Retina (tissue), 1 donor: ENCODE results near the gene PDIA5.
A peak's percentile ranks its signal among the peaks of the same experiment; 100 is the strongest.
"Not testable (repeated sequence)": the region's sequence is repeated elsewhere in the genome, so short reads cannot be mapped to it uniquely, and the experiment has no call there.

ENCODE experiments used
- DNase-seq: peaks from one replicate; pipeline ENCODE4 v3.0.0-alpha.2; 2016

The PDIA5 gene

DNA sequence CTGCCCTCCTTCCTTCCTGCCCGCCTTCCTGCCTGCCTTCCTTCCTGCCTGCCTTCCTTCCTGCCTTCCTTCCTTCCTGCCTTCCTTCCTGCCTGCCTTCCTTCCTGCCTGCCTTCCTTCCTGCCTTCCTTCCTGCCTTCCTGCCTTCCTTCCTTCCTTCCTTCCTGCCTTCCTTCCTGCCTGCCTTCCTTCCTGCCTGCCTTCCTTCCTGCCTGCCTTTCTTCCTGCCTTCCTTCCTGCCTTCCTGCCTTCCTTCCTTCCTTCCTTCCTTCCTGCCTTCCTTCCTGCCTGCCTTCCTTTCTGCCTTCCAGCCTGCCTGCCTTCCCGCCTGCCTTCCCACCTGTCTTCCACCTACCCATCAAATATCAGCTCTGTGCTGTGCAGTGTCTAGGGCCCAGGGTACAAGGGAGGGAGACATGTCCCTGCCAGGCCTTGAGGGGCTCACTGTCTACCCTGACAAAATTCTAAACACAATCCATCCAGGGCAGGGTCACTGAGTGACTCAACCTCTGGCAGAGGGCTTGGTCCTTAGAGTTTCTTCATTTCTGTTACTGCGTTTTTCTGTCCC is 85.1 kb downstream of the PDIA5 start:
- DNase-seq, result not testable (repeated sequence)

DNA sequence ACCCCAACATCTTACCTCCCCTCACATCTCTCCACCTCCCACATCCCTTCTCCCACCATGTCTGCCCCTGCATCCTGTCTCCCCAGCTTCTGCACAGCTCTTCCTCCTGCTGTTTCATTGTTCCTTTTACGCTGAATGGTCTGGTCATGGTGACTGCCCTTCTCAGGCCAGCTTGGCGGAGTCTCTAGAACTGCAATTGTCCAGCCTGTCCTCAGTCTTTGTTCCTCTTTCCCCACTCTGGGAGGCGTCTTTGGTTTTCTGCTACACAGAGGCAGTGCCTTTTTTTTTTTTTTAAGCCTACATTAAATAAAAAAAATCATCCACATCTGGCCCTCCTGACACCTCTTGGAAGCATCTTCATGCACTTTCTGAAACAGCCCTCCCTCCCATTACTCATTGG is 85.9 kb downstream of the PDIA5 start:
- peak; percentile 53 for DNase-seq

DNA sequence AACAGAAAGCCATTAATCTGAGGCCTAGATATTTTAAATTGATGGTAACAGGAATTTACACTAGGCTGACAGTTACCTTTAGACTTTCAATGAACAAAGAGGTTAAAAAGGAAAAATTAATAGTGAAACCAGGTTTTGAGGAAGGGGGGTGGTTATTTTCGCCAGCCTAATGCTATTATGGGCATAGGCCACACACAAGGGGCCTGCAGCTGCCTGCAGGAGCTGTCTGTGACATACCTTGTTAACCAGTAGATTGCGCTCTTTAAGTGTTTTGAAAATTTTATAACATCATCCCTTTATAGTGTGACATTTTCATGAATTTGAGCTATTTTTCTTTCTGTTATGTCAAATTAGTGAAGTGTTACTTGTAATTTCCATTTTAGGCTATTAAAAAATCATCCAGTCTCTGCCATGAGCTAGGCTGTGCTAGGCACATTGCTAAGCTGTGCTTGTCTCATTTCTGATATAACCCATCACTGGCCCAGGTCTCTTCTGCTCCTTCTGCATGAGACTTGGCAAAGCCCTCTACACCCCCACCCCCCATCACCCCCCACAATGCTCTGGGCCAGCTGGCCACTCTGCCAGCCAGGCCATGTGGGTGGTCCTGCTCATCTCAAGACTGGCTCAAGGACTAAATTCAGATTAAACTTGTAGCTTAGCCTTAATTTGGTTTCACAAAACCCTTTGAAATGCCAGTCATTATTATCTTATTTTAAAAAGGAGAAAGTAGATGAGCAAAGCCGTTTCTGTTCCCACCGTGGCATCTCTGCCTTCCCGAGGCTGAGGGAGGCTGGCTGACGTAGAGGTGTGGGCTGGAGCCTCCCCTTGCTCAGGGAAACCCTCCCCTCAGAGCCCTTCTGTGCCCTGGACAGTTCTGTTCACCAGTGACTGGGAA is 86.5 kb downstream of the PDIA5 start:
- peak; percentile 81 for DNase-seq

DNA sequence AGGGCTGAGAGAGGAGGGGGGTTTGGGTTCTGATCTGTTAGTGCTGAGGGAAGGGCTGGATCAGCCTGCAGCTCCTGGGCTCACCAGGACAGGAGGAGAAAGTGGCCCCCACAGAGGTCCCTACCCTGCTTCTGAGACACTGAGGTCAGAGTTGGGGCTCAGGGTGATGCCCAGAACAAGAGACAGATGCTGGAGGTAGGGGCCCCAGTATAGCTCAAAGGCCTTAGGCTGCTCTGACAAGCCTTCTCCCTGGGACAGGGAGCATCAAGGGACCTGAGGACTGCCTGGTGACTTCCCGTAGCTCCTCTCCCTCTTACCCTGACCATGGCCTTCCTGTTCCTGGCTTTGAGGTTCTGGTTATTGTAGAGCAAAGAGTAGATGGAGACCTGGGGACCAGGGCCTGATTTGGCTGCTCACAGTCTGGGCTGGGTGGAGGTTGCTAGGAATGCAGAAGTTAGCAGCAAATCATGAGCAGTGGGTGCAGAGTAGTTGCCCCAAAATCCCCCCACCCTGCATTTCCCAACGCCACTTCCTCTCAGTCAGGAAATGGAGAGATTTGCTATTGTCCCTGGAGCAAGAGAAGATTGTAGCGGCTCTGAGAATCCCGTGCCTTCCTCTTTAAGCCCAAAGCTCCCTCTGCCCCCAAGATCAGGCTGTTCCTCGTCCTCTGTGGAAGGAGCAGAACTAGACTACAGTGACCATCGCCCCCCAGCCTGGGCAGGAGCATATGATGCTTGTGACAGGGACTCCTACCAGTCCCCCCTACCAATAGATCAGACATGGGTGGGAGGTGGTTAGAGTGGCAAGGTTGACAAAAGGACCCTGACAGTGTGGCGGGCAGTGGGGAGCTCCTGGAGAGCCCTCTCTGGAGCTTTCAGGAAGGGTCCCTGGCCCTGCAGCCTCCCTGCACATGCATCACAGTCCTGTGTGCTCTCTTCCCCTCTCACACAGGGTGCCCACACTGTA is 87.5 kb downstream of the PDIA5 start:
- no peak for DNase-seq

DNA sequence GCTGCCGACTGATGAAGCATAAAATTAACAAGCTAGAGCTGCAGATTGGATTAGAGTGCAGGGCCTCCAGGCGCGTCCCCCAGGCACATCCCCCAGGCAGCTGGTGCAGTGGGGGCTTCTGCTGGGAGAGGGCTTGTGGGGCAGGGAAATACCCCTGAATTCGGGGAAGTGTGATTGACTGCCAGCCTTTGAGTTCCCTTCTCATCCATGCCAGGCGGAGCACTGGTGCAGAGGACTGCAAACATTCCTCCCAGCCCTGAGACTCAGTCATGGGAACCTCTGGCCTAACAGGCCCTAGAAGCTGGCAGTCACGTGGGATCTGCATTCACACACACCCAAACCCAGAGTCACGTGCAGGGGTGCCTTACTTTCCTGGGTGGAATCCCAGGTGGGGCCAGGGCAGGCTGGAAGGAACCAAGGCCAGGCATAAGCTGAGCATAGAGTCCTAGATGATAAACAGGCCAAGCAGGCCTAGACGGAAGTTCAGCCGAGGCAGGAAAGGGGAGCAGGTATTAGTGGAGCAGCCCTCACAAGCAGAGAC is 88.7 kb downstream of the PDIA5 start:
- DNase-seq, result peak; percentile 88

DNA sequence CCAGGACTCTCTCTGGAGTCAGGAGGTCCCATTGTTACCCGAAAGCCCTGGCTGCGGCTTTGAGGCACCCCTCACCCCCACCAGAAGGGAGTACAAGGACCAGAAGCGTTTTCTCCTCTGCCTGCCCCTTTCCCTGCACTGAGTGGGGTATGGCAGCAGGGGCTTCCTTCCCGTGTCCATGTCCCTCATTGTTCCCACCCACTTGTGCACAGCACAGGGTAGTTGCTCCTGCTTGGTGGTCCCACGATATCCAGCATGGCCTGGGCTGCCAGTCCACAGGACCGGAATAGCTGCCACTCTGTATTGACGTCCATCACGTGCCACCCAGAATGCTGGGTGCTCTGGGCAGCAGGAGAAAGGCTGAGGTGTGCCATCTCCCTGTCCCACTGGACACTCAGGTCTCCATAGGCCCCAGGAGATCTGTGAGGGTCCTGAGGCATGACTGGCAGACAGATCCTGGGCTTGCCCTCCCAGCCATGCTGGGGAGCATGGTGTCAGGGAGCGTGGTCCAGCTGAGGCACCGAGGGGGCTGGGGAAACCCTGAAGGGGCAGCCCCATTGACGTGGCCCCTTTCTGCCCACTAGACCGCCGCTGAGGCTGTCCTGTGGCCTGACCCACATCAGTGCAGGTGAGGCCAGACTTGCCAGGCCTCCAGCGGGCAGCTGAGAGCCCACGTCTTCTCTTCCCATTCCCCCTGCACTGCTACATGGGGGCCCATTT is 89.6 kb downstream of the PDIA5 start:
- no peak for DNase-seq

DNA sequence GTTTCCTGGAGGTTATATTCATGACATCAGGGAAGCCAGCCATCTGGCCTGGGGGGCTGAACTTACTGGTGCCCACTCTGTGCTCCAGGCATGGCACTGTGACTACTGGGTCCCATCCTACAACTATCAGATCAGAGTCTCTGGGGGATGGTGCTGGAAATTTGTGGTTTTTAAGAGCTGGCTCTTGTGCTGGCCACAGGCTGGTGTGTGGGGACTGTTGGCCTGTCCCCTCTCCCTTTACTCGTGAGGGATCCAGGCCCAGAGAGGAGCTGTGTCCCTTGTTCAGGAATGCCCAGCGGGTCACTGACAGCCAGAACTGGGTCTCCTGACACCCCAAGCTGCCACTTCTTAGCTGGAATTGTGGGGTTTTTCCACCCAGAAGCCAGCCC is 90.4 kb downstream of the PDIA5 start:
- DNase-seq, result no peak

DNA sequence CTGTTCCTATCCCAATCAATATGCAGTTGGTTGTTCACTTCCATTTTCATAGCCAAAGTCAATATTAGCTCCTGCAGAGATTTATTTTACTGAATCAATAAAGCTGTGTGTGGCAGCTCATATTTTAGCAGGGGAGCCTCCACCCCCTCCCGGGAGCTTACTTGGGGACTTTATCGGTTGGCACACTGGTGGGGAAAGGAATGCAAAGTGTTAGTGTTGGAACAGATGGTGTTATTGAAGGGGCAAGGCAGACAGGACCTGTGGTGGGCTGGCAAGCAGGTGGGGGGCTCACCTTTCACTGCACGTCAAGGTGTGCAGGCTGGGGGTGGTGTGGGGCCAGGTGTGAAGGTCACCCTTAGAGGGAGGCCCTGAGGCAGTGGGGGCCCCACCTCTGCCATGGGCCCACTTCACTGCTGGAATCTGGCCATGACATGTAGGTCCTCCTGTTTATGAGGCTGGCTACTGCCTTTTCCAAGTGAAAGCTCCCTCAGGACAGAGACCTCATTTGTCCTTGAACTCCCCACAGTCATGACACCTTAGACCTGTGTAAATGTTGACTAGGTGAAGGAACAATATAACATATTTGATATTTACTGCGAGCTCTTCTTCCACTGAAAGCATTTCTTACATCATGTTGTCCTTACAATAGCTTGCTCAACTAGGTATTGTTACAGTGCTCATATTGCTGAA is 90.9 kb downstream of the PDIA5 start:
- no peak for DNase-seq

DNA sequence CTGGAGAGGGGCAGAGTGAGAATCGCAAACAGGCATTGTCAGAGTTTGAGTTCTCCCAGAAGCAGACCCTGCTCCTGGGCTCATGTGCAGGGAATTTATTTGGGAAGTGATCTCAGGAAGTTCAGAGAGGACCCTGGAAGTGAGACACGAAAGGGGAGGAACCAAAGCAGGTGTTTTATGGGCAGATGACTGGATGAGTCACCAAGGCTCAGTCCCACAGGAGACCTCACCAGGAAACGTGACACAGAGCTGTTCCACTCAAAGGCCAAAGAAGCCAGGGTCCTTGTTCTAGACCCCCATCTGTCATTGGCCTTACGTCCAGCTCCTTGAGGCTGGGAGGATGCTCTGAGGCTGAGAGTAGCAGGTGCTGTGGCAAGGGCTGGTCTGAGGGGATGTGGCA is 91.5 kb downstream of the PDIA5 start:
- no peak for DNase-seq

DNA sequence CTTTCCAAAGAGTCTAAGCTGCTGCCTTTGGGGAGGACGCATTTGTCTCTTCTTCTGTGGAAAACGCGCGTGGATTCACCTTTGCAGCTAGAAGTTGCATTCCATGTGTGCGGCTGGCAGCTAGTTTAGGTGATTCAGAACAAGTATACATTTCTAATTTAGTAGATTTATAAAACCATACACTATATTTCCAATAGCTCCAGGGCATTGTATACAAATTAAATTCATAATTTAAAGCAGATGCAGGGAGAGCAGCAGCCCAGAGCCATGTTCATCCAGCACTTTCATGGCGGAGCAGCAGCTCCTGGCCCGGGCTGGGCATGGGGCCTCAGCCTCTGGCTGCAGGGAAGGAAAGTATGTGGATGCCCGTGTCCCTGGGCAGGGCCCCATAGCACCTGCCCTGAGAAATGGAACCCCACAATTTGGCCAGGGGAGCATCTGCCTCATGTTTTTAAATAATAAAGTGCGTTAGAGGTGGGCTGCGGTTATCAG is 92.1 kb downstream of the PDIA5 start:
- no peak for DNase-seq

DNA sequence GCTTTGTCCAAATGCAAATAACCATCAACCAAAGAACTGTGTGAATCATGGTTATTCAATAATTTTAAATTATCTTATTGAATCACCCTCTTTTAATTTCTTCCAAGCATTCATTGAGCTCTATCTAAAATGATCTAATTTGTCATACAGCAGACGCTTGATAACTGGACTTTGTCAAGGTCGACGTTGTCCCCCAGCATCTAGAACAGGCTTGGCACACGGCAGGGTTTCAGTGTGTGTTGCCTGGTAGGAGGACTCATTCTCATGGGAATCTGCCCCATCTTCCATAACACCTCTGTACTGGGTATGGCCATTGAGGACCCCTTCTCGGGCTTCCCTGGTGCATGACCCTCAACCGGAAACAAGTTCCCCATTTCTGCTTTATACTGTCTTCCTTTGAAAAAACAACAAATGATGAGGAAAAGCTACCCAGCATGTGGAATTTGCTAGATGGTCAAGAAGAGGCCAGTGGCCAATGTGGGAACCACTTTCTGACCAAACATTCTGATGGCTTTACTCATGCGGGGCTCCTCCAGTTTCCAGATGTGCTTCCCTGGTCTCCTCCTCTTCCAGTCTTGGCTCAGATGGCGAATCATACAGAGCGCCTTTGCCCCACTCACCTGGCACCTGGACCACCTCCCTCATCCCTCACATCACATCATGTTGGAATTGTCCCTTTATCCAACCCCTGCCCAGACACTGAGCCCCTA is 93.3 kb downstream of the PDIA5 start:
- DNase-seq, result no peak

DNA sequence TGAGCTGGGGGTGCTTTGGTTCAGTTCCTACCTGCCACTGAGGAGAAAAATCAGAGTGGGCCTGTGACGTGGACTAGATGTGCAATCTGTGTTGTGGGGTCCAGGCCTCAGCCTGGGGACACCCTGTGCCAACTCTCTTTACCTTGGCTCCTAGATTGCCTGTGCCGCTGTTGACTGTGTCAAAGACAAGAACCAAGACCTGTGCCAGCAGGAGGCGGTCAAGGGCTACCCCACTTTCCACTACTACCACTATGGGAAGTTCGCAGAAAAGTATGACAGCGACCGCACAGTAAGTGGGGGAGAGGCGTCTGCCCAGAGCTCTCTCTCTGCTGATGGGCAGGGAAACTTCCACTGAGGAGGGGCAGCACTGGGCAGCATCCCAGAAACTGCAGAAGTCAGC is 94.3 kb downstream of the PDIA5 start:
- DNase-seq, result no peak

DNA sequence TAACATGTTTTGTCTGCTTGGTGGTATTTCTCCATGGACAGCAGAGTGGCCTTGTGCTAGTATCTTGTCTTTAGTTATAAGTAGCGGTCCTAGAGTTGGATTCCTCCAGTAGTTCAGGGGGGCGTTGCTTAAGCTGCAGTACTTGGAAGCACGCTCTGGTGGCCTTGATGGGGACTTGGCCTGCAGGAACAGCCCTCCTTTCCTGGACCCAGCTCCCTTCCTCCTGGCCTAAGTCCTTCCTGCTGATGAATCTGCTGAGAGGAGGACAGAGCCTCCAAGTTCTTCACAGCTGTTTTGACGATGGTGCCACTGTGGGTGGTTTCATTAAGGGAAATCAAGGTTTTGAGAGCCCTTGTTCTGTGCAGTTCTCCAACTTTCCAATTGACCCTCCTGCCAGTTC is 96.3 kb downstream of the PDIA5 start:
- DNase-seq, result no peak

DNA sequence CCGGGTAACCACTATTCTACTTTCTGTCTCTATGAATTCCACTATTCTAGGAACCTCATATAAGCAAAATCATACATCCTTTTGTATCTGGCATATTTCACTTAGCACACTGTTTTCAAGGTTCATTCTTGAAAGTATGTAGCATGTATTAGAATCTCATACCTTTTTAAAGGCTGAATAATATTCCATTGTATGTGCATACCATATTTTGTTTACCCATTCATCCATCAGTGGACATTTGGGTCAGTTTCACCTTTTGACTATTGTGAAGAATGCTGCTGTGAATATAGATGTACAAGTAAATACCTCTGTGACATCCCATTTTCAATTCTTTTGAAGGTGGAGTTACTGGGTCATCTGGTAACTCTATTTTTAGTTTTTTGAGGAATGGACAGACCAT is 98.3 kb downstream of the PDIA5 start:
- DNase-seq, result no peak

DNA sequence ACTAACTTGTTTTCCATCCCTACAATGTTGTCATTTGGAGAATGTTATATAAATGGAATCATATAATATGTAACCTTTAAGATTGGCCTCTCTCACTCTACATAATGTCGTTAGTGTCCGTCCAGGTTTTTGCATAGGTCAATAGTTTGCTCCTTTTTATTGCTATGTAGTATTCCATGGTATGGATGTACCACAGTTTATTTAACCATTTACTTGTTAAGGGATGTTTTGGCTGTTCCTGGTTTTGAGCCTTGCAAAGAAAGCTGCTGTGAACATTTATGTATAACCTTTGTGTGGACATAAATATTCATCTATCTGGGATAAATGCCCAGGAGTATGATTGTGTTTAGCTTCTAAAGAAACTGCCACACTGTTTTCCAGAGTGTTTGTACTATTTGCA is 100.9 kb downstream of the PDIA5 start:
- no peak for DNase-seq

DNA sequence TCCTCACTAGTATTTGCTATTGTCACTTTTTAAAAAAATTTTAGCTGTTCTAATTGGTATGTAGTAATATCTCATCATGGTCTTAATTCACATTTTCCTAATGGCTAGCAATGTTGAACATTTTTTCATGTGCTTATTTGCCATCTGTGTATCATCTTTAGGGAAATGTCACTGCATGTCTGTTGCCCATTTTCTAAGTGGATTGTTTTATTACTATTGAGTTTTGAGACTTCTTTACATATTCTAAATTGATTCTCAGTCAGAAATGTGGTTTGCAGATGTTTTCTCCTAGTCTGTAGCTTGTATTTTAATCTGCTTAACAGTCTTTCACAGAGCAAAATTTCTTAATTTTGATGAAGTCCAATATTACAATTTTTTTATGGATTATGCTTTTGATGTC is 101.3 kb downstream of the PDIA5 start:
- no peak for DNase-seq

DNA sequence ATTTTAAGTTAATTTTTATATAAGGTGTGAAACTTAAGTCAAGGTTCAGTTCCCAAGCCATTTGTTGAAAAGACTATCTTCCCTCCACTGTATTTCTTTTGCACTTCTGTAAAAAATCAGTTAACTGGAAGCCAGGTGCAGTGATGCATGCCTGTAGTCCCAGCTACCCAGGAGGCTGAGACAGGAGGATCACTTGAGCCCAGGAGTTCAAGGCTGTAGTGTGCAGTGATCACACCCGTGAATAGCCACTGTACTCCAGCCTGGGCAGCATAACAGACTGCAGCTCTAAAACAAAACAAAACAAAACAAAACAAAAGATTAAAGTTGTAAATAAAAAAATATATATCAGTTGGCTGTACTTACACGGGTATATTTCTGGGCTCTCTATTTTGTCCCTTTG is 101.8 kb downstream of the PDIA5 start:
- no peak for DNase-seq

DNA sequence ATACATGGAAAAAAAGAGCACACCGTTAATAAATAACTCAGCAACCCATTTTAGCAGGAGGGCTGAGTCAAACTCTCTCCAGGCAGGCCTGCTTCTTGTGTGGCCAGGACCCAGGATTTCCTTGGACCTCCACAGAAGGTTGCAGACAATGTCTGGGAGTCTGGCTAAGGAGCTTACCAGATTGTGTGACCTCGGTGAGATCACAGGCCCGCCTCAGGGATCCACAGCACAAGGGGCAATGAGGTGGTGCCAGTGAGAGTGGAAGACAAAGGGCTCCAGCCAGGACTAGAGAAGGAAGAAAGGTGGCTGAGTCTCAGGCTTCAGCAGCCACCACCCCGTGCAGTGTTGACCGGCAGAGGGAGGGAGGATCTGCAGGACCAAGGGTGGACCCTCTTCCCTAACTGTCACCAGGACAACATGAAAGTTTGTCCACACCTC is 102.7 kb downstream of the PDIA5 start:
- peak; percentile 52 for DNase-seq

DNA sequence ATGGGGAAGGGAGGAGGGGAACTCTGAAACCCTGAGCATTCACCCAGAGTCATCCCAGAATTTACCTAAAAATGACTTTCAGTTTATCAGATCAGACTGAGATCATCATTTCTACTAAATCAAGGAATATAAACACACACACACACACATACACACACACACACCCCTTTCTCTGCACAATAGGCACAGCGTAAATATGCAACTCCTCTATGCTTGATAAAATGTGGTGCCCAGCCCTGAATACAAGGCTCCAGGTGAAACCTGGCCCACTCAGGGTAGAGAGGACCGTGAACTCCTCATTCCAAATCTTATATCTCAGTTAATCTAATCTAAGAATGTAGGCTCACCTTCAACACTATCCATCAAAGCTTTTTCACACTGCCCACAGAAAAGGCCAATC is 103.1 kb downstream of the PDIA5 start:
- DNase-seq, result no peak

DNA sequence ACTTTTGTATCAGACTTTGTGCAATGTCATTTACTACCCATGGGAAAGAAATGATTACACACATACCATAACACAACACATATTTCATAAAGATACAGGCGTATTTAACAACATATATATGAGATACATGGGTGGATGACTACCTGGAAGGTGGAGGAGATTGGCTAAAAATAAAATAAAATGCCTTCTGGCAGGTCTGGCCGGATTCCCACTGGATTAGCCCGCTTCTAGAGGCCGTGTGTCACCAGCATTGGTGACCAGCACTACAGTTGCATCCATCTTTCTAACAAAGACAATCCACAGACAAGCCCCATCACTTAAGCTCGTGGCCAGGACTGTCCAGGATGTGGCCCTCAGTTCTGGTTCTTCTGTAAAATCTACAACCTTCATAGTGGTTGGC is 114.0 kb downstream of the PDIA5 start:
- no peak for DNase-seq

DNA sequence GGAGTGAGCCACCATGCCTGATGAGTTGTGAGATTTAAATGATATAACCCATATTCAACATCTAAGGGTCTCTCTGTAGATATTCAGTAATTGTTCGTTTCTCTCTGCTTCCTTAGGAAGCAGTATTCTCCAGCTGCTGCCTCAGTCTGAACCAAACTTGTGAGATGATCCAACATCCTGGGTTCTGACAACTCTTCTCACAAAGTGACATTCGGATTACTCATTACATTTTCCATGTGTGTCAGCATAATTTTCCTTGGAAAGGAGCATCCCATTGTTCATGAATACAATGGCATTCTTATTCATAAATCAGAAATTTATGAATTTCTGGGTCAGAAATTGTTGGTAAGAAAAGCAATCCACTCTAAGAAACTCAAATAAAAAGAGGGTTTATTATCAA is 119.9 kb downstream of the PDIA5 start:
- no peak for DNase-seq
